IPS DF 4.7 (cell line): ENCODE measurements around the gene RALY.

ENCODE experiments used
- DNase-seq: peaks from one replicate; pipeline ENCODE4 v3.0.0-alpha.2; 2013; ENCODE audit warnings: low spot score; ENCODE audit errors: extremely low read depth

The RALY gene

DNA sequence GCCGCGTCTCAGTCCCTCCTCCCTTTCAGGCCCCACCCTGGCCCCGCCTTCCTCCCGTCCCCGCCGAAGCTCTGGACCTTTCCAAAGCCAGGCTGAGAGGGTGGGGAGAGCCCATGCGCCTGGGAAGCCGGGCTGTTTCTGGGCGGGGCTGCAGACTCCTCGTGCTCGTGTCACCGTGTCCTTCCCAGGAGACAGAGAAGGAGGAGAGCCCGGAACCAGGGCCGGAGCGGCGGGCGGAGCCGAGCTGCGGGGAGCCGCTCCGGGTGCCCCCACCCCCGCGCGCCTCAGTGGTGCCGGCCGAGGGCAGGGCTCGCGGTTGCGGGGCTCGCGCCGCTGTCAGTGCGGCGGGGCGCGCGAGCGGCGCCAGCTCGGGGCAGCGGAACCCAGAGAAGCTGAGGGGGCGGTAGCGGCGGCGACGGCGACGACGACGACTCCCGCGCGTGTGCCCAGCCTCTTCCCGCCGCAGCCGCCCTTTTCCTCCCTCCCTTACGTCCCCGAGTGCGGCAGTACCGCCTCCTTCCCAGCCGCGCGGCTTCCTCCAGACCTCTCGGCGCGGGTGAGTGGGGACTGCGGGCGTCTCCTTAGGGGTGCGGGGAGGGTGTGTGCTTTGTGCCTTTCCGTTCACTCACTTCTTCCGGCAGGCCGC, at the start of gene RALY:
Gene RALY, plus strand, starts transcription at position 336 of the 646 bp plus-strand sequence. CDS start 78,164 bp downstream, outside the sequence.
- no peak for DNase-seq

DNA sequence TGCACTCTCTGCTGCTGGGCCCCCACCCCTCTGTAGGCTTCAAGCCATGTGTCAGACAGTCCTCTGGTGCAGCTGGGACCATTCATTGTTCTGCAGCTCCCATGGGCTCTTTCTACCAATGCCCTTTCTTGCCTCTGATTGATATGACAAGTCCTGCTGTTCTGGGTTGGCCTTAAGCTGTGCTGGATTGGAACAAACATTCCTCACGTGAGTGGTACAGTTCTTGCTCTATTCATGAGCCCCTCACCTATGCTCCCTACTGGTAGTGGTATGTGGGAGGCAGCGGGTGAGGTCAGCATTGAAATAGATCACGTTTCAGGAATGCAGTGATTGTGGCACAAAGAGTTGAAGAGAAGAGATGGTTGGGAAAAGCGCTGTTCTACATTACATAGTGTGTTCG, 48.8 kb upstream of the RALY start:
- no peak for DNase-seq

DNA sequence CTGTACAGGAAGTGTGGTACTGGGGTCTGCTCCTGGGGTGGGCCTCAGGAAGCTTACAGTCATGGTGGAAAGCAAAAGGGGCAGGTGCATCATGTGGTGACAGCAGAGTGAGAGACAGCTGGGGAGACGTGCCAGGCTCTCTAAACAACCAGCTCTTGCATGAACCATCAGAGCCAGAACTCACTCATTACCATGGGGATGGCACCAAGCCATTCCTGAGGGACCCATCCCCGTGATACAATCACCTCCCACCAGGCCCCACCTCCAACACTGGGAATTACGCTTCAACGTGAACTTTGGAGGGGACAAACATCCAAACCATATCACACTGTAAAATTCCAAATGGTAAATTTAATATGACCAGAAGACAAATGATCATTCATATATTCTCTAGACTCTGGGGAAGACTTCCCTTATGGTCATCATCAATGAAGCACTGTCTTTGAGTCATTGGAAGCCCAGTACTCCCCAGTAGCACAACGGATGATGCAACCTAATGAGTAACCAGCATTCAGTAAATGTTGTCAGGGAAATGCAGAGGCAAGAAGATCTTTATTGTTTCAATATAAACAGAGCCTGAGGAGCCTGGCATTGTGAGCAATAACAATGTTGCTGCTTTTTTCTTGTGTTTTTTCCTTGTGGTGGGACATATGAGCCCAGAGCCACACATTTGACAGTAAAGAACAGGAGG, 48.2 kb upstream of the RALY start:
- no peak for DNase-seq

DNA sequence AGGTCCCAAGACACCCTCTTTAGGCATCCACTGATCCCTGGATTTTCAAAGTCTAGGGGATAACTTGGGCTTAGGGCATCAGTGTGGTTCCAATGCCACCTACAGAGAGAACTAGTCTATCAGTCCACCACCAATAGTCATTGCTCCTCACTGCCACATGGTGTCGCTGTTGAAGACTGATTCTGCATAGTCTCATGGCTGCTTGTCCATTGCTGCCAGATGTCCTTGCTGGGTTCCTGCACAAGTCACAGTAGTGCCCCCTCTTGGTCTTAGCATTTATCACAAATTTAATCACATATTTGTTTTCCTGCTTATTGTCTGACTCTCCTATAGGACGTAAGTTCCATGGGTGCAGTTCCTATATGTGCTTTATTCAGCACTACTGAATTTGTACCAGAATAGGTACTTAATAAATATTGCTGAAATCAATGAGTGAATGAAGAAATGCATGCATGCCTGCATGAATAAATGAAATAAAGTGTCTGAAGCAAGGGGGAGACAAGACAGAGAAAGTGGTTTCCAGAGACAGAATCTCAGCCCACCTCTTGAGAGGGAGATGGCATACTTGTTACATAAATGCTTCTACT, 45.9 kb upstream of the RALY start:
- DNase-seq = peak; percentile 94

DNA sequence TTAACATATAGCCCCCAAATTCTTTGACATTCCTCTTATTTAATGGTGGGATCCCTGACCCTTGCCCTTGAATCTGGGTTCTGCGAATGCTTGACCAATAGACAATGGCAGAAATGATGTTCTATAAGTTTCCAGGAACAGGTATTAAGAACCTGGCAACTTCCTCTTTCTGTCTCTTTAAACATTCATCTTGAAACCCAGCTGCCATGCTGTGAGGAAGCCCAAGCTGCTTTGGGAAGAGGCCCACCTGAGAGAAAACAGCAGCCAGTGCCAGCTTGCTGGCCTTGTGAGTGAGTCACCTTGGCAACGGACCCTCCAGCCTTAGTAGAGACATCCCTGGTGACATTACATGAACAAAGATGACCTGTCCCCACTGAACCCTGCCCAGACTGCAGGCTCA, 45.2 kb upstream of the RALY start:
- DNase-seq = no peak

DNA sequence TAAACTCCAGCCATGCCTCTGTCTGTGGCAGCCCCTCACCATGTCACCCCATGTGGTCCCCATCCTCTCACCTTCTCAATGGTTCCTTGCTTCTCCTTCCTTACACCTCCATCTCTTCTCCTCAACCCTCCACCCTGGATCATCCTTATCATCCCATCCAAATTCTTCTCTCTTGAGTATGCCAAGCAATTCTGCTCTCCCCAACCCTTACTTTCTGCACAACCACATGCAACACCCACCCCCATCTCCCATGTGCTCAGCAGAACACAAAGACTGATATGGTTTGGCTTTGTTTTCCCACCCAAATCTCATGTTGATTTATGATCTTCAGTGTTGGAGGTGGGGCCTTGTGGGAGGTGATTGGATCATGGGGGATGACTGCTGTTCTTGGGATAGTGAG, 42.5 kb upstream of the RALY start:
- DNase-seq = no peak

DNA sequence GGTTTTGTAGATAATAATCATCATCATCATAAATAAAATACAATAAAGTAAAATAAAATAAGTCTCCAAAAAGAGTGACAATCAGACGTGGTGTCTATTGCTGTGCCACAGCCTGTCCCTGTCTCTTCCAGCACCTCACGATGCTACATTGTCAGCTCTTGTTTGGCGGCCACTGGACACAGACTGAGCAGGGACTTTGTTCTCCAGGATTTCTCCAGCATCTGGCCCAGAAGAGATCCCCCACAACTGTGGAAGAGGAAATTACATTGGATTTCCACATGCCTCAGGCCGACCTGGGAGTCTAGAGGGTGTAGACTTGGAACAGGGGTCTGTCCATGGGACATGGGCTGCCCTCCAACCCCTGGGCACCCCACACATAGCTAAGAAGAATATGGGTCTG, 39.2 kb upstream of the RALY start:
- DNase-seq = no peak

DNA sequence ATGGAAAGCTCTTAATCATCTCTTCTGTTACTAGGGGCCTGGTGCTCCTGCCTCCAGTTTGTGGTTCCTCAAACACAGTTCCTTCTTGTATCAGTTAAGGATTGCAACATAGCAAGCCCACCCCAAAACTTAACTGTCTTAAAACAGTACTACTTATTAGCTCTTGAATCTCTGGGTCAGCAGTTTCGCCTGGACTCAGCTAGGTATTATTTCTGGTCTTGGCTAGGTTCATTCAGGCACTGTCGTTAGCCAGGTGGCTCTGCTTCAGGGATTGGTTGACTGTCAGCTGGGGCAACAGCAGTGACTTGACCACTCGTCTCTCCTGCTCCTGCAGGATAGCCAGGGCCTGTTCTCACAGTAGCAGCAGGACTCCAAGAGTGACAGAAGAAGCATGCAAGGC, 30.0 kb upstream of the RALY start:
- DNase-seq = no peak

DNA sequence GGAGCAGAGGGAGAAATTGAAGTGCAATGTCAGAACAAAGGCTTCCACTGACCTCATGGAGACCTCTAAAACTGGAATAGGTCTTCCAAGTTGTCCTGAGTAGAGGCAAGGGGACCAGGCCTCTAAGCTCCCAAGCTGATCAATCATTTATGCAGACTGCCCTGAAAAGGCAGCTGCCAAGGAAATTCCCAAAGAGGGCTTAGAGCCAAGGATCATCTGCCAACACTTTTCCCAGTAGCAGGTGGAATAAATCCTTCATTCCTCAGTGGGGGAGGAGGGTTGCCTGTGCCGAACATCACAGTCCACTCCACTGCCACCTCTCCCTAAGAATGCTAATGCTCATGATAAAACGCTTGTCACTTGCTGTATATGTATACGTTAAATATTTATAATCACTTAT, 29.3 kb upstream of the RALY start:
- no peak for DNase-seq

DNA sequence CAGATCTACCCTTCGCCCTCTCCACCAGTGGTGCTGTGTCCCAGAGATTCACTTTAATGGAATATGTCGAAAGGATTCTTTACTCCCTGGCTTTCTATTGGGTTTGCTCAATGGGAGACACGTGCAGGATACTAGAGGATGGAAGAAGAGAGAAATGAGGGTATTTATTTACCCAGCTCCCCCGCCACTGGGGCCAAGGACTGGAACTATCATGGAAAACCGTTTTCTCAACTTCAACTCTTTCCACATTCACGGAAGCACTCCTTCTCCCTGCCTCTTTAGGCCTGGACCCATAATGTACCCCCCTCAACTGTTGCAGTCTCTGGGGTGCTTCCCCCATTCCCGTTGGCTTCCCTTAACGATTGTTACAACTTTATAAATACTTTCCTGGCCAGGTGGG, 26.6 kb upstream of the RALY start:
- no peak for DNase-seq

DNA sequence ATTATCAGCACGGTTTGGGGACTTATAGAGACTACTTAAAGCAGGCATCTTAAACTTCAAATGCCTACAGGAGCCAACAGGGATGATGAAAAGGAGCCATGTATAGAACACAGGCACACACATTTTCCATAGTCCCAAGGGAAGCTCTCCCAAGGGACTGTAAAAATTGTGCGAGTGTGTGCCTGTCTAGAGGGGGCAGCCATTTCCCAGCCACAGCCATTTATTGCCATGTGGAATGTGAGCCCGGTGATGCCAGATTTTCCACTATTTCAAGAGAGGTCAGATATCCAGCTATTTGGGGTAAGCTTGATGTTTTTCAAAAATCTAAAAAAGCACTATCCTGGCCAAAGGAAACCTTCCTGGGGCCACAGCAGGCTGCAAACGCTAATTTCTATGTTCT, 24.1 kb upstream of the RALY start:
- no peak for DNase-seq

DNA sequence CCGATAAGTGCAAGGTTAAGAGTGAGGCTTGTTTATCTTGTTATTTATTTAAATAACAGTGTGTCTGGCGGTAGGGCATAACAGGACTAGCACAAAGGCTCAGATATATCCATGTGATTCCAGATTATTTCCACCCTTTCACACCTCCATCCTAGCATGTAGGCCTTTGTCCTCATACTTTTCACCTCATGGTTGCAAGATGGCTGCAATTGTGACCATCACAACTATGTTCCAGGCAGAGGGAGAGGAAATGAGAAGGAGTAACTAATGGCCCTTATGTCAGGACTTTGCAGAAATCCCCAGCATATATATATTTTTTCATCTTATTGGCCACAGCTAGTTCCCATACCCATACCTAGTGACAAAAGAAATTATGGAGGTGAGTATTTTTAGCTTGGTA, 23.5 kb upstream of the RALY start:
- DNase-seq = no peak

DNA sequence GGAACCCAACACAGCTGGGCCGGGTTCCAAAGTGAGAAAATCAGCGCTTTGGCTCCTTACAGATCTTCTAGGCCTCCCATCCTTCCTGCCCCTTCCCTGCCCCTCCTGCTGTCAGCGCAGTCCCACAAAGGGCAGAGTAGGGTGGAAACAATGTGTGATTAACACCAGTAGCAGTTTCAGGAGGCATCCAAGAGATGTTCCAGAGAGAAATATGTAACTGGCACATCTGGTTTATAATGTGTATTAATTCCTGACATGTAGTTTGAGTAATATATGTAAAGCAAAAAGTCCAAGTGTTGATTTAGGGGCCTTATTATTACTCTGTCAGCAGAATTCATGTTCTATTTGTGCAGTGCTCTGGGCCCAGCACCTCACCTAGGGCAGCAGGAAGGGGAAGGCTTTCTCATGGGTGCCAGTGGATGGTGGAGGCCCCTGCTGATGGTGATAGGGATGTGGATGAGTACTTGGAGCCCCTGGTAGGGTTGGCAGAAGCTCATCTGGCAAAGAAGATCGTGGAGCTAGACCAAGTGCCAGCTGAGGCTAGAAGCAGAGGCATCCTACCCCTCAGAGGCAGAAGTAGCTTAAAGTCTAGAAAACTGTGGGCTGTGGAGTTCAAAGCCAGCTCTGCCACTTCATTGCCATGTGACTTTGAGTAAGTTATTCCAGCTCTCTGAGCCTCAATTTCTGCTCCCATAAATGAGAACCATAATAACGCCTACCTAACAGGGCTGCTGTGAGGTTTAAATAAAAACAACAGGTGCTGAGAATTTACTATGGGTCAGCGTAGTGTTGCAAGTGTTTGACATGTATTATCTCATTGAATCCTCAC, 22.4 kb upstream of the RALY start:
- no peak for DNase-seq

DNA sequence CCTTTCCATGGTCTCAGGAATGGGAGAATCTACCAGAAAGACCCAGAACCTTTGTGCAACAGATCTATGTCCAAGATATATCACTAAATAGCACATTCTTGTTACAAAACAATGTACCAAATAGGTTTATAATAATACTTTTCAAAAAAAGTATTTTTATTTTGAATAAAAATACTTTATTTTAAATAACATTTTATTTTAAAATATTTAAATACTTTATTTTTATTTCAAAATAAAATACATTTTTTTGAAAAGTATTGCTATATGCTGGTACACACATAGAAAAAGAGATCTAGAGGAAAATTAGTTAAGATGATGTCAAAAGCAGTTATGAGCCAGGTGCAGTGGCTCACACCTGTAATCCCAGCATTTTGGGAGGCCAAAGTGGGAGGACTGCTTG, 16.8 kb upstream of the RALY start:
- DNase-seq = no peak

DNA sequence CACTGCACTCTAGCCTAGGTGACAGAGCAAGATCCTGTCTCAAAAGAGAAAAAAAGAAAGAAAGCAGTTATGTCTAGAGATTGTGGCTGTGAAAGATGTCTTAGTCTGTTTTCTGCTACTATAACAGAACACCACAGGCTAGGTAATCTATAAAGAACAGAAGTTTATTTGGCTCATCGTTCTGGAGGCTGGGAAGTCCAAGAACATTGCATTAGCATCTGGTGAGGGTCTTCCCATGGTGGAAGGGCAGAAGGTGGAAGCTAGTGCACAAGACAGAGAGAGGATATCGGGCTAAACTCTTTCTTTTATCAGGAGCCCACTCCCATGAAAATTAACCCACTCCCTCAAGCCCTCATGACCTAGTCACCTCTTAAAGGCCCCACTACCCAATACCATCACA, 16.2 kb upstream of the RALY start:
- DNase-seq = no peak

DNA sequence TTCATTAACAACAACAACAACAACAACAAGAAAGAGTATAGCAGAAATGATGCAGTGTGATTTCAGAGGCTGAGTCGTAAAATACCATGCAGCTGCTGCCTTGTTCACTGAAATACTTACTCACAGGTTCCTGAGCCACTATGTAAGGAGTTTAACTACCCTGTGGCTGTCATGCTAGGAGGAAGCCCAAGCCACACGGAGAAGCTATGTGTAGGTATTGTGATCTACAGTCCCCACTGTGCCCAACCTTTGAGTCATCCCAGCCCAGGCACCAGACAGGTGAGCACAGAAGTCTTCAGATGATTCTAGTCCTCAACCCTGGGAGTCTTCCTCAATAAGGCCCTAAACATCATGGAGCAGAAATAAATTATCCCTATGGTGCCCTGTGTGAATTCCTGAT, 14.6 kb upstream of the RALY start:
- DNase-seq = no peak

DNA sequence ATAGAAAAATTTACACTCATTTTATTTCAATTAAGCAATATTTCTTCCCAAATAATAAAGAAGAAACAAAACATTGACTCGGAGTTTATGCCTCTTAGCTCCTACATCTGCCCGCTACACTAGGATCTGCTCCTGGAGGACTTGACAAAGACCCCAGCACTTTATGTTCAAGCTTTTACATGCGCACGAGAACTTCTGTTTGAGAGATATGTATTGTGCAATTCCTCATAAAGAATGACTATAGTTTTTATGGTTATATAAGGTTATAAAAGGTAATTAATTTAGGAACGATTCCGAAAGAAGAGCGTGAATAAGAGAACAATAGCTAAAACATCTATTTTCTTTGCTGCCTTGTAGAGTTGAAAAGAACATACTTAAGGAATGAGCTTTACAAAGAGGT, 12.4 kb upstream of the RALY start:
- no peak for DNase-seq

DNA sequence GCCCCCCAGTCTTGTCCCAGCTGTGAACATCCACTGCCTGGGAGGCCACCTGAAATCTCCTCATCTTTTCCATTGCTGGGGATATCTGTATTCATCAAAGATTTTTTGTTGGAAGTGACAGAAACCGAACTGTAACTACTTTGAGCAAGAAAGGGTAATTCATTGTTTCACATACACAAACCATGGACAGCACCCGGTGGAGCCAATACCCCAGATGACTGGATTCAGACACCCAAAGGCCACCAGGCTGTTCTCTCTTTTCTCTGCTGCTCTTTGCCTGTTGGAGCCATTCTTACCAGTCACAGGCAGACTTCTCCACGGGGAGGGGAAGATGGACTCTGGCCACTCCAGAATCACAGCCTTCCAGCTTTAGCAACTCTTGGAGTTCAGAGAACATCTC, 11.7 kb upstream of the RALY start:
- no peak for DNase-seq

DNA sequence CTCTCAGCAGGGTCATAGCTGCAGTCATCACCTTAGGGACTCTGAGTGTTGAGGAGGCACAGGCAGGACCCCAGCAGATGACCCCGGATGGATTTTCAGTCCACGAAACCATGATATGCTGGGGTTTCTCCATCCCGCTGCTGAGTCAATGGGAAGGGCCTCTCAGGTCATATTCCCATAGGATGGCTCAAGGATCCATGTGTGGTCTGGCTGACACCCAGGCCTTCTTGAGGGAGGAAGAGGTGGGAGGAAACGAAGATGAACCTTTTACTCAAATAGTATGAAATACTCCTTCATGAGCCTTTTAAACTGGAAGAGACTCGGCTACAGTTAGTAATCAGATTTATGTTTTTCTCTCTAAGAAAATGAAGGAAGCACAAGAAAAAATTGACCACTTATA, 10.3 kb upstream of the RALY start:
- no peak for DNase-seq

DNA sequence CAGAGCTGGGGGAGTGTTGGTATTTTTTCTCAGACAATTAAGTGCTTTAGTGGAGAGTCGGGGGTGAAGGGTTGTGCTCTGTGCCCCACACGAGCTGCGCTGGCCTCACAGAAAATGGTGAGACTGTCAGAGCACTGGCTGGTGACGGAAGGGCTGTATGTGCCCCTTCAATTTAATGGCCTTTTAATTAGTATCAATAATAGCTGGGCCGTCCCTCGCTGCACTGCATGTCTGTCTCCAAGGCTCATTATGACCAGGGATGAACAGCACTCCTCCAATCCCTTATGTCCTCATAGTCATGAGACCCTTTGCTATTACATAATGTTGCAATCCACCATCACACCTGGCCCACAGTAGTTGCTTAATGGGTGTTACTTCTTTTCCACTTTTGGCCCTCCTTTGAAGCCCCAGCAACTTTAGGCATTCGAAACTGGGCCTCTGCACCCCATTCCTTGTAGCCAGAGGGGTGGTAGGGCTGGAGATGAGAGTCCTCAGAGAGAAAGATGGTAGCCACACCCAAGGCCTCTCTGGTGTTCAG, 9.5 kb upstream of the RALY start:
- DNase-seq = no peak

DNA sequence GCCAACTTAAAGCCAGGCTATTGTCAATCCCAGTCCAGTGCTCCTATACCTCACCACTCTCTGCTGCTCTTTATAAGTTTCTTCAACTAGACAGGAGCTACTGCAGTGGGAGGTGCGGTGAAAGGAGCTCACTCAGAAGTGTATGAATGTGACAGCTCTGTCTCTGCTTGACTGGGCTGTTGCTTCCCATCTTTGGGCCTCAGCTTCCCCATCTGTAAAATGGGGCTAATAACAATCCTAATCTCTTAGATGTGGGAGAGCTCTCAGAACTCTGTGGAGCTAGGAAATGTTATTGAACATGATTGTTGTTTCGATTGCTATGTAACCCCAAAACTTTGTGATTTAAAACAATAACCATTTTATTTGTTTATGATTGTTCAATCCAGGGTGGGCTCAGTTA, 8.4 kb upstream of the RALY start:
- no peak for DNase-seq

DNA sequence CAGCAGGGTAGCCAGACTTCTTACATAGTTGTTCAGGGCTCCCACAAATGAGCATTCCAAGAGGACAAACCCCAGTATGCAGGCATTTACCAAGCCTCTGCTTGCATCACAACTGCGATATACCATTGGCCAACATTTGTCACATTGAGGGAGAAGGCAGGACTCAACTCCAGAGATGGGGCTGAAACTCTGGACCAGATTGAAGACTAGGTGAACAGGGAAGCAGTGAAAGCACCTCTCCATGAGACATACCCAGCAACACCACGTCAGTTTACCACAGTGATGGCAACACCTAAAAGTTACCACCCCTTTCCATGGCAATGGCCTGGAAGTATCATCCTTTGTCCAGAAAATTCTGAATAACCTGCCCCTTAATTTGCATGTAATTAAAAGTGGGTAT, 7.9 kb upstream of the RALY start:
- no peak for DNase-seq
